ENCODE results near the gene KRTAP5-6.

KRTAP5-6 gene

GRCh38 chr11:1739576-1739975 is 42.6 kb downstream of the KRTAP5-6 start:
- no peak for TF ChIP-seq CTCF (IDR thresholded peaks at IDR 0.05)
- no peak for TF ChIP-seq ZFX (IDR thresholded peaks at IDR 0.05; ENCODE audit: borderline replicate concordance)
- H3K27ac ChIP-seq = no peak overlapping the region

GRCh38 chr11:1740786-1741530 is 44.0 kb downstream of the KRTAP5-6 start:
- TF ChIP-seq CTCF (IDR thresholded peaks at IDR 0.05) (no peak), ZFX (IDR thresholded peaks at IDR 0.05; ENCODE audit: borderline replicate concordance) (no peak)
- H3K27ac ChIP-seq = no peak overlapping the region

- TF ChIP-seq CTCF (IDR thresholded peaks at IDR 0.05) = no peak
- TF ChIP-seq ZFX (IDR thresholded peaks at IDR 0.05; ENCODE audit: borderline replicate concordance) = no peak
- H3K27ac ChIP-seq = no peak overlapping the region
Observed at GRCh38 chr11:1741741-1742140, 44.7 kb downstream of the KRTAP5-6 start.

GRCh38 chr11:1742371-1742770 is 45.4 kb downstream of the KRTAP5-6 start:
- TF ChIP-seq CTCF (IDR thresholded peaks at IDR 0.05) = no peak
- no peak overlapping the region for H3K27ac ChIP-seq

GRCh38 chr11:1742869-1743584 is 46.0 kb downstream of the KRTAP5-6 start:
- TF ChIP-seq ZFX (IDR thresholded peaks at IDR 0.05; ENCODE audit: borderline replicate concordance) = no peak
- TF ChIP-seq CTCF (IDR thresholded peaks at IDR 0.05) = no peak
- no peak overlapping the region for H3K27ac ChIP-seq

- H3K27ac ChIP-seq = no peak overlapping the region
- TF ChIP-seq CTCF (IDR thresholded peaks at IDR 0.05) = no peak
- no peak for TF ChIP-seq ZFX (IDR thresholded peaks at IDR 0.05; ENCODE audit: borderline replicate concordance)
Observed at GRCh38 chr11:1743585-1744136, 46.7 kb downstream of the KRTAP5-6 start.

Data from 22Rv1 (cell line).